H1 (cell line): ENCODE measurements around the gene GLB1L3. TPM values are rescaled to one million over a fixed set of nuclear protein-coding genes. Genes with fewer than 3 reads are reported as not detected.

Source experiments
- JUN ChIP-seq: IDR thresholded peaks from 2 replicates; pipeline ENCODE4 v1.6.1; 2011; ENCODE audit warnings: low read depth, mild to moderate bottlenecking, improper control_type of control experiment, low read length
- RNF2 ChIP-seq: fragments of 200-900, 300-1000 bp; sonication (generic); IDR thresholded peaks from 2 replicates; pipeline ENCODE4 v1.7.1; 2016; ENCODE audit warnings: borderline replicate concordance, low read depth, mild to moderate bottlenecking, antibody characterized with exemption, low read length; ENCODE audit not compliant: poor library complexity, severe bottlenecking; ENCODE audit errors: missing control alignments
- TAF7 ChIP-seq: optimal IDR thresholded peaks from 2 replicates; pipeline ENCODE3; 2011; ENCODE audit warnings: low read depth, mild to moderate bottlenecking, inconsistent platforms, low read length, moderate library complexity, borderline replicate concordance
- polyA plus RNA-seq, 7 experiments: library from polyadenylated mRNA; depleted of rRNA in 3 of 7; stranded (reverse) in 5 of 7; unstranded in 2 of 7; fragments of >200 nt in 5 of 7; fragments of 200-250 nt in 2 of 7; gene quantifications; 1 replicate in 5 of 7; 2 replicates in 1 of 7; 4 replicates in 1 of 7; pipeline versions ENCODE4 v1.2.1 to v1.2.3, GENCODE V29; 2011 to 2013; ENCODE audit warnings: missing spikeins in 2 of 7, mixed read lengths in 2 of 7
- total RNA-seq: library from RNA; stranded (reverse); fragmentation: NEBNext Ultra II Directional; extraction: Animal tissue kit (Norgen Biotek cat#: 25700); gene quantifications from 2 replicates; pipeline ENCODE4 v1.2.1, GENCODE V29; 2021

The GLB1L3 gene
- total and polyA plus RNA-seq, 2 of the 8 experiments (the other 6 are each of a cell fraction or from before 2014, with no cell fraction given) = 14.9 to 33.2 TPM

DNA sequence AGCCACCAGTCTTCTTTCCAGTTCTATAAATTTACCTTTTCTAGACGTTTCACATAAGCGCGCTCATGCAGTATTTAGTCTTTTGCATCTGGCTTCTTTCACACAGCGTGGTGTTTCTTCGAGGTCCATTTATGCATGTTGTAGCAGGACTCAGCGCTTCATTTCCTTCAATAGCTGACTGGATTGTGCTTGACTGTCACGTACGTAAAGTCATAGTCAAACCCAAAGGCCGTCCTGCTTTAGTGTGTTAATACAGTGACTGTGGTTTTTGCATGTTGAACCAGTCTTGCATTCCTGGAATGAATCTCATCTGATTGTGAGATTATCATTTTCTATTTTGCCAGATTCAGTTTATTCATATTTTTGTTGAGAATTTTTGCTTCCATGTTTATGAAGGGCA, 18.5 kb downstream of the GLB1L3 start (continued):
- no peak for TF ChIP-seq TAF7
- TF ChIP-seq RNF2 = no peak
- TF ChIP-seq JUN = no peak
- TF ChIP-seq, all 59 proteins: peak for 0
